ENCODE data around the gene TMTC1.
"Not testable (repeated sequence)": the region's sequence is repeated elsewhere in the genome, so short reads cannot be mapped to it uniquely, and the experiment has no call there.

TMTC1 gene

GRCh38 chr12:29655861-29656260, 127.9 kb downstream of the TMTC1 start:
- H3K4me1 ChIP-seq (ENCODE audit: control insufficient read depth, low read depth, low read length) = no peaks in the 10 kb centered on the region
- no peak overlapping the region for H3K27ac ChIP-seq (ENCODE audit: low read length)
- no peaks in the 10 kb centered on the region for H3K36me3 ChIP-seq (ENCODE audit: control insufficient read depth, low read depth, low read length)
- no peaks in the 10 kb centered on the region for H3K9me3 ChIP-seq (ENCODE audit: control insufficient read depth, low read depth, low read length)
- H3K4me3 ChIP-seq (ENCODE audit: low read length) = no peak overlapping the region
- H3K9ac ChIP-seq (ENCODE audit: low read length) = no peak overlapping the region
- H3K27me3 ChIP-seq (ENCODE audit: control insufficient read depth, insufficient read depth, low read length) = no peaks in the 10 kb centered on the region

- H3K27ac ChIP-seq (ENCODE audit: low read length) = no peak overlapping the region
- no peaks in the 10 kb centered on the region for H3K36me3 ChIP-seq (ENCODE audit: control insufficient read depth, low read depth, low read length)
- H3K4me3 ChIP-seq (ENCODE audit: low read length) = no peak overlapping the region
- H3K9ac ChIP-seq (ENCODE audit: low read length) = no peak overlapping the region
- no peaks in the 10 kb centered on the region for H3K9me3 ChIP-seq (ENCODE audit: control insufficient read depth, low read depth, low read length)
- no peaks in the 10 kb centered on the region for H3K27me3 ChIP-seq (ENCODE audit: control insufficient read depth, insufficient read depth, low read length)
- H3K4me1 ChIP-seq (ENCODE audit: control insufficient read depth, low read depth, low read length) = no peaks in the 10 kb centered on the region
Observed at GRCh38 chr12:29653286-29653685, 130.5 kb downstream of the TMTC1 start.

GRCh38 chr12:29650371-29650770, 133.4 kb downstream of the TMTC1 start:
- Histone ChIP-seq H3K9me3 (ENCODE audit: control insufficient read depth, low read depth, low read length) (no peaks in the 10 kb centered on the region), H3K36me3 (ENCODE audit: control insufficient read depth, low read depth, low read length) (no peaks in the 10 kb centered on the region), H3K27me3 (ENCODE audit: control insufficient read depth, insufficient read depth, low read length) (no peaks in the 10 kb centered on the region), H3K4me1 (ENCODE audit: control insufficient read depth, low read depth, low read length) (no peaks in the 10 kb centered on the region), H3K4me3 (ENCODE audit: low read length) (no peak overlapping the region), H3K9ac (ENCODE audit: low read length) (no peak overlapping the region), H3K27ac (ENCODE audit: low read length) (no peak overlapping the region)

GRCh38 chr12:29649722-29650121, 134.0 kb downstream of the TMTC1 start:
- H3K9ac ChIP-seq (ENCODE audit: low read length) = no peak overlapping the region
- H3K4me1 ChIP-seq (ENCODE audit: control insufficient read depth, low read depth, low read length) = no peaks in the 10 kb centered on the region
- H3K36me3 ChIP-seq (ENCODE audit: control insufficient read depth, low read depth, low read length) = no peaks in the 10 kb centered on the region
- H3K9me3 ChIP-seq (ENCODE audit: control insufficient read depth, low read depth, low read length) = no peaks in the 10 kb centered on the region
- no peak overlapping the region for H3K4me3 ChIP-seq (ENCODE audit: low read length)
- no peak overlapping the region for H3K27ac ChIP-seq (ENCODE audit: low read length)
- no peaks in the 10 kb centered on the region for H3K27me3 ChIP-seq (ENCODE audit: control insufficient read depth, insufficient read depth, low read length)

GRCh38 chr12:29644536-29645162, 139.1 kb downstream of the TMTC1 start:
- Histone ChIP-seq H3K4me1 (ENCODE audit: control insufficient read depth, low read depth, low read length) (peaks cover 4% of the 10 kb centered on the region), H3K27me3 (ENCODE audit: control insufficient read depth, insufficient read depth, low read length) (no peaks in the 10 kb centered on the region), H3K9me3 (ENCODE audit: control insufficient read depth, low read depth, low read length) (no peaks in the 10 kb centered on the region), H3K27ac (ENCODE audit: low read length) (no peak overlapping the region), H3K9ac (ENCODE audit: low read length) (no peak overlapping the region), H3K36me3 (ENCODE audit: control insufficient read depth, low read depth, low read length) (no peaks in the 10 kb centered on the region), H3K4me3 (ENCODE audit: low read length) (no peak overlapping the region)

- no peak overlapping the region for H3K27ac ChIP-seq (ENCODE audit: low read length)
Observed at GRCh38 chr12:29640589-29641345, 143.0 kb downstream of the TMTC1 start.

GRCh38 chr12:29639893-29640495, 143.7 kb downstream of the TMTC1 start:
- Histone ChIP-seq H3K9ac (ENCODE audit: low read length) (no peak overlapping the region), H3K36me3 (ENCODE audit: control insufficient read depth, low read depth, low read length) (no peaks in the 10 kb centered on the region), H3K27me3 (ENCODE audit: control insufficient read depth, insufficient read depth, low read length) (no peaks in the 10 kb centered on the region), H3K4me3 (ENCODE audit: low read length) (no peak overlapping the region), H3K4me1 (ENCODE audit: control insufficient read depth, low read depth, low read length) (peaks cover 10% of the 10 kb centered on the region), H3K9me3 (ENCODE audit: control insufficient read depth, low read depth, low read length) (no peaks in the 10 kb centered on the region), H3K27ac (ENCODE audit: low read length) (no peak overlapping the region)

More at GRCh38 chr12:29640589-29641345, 143.0 kb downstream of the TMTC1 start:
- H3K9ac ChIP-seq (ENCODE audit: low read length) = no peak overlapping the region
- no peaks in the 10 kb centered on the region for H3K27me3 ChIP-seq (ENCODE audit: control insufficient read depth, insufficient read depth, low read length)
- no peaks in the 10 kb centered on the region for H3K36me3 ChIP-seq (ENCODE audit: control insufficient read depth, low read depth, low read length)
- no peaks in the 10 kb centered on the region for H3K9me3 ChIP-seq (ENCODE audit: control insufficient read depth, low read depth, low read length)
- H3K4me1 ChIP-seq (ENCODE audit: control insufficient read depth, low read depth, low read length) = peaks cover 7% of the 10 kb centered on the region
- H3K4me3 ChIP-seq (ENCODE audit: low read length) = no peak overlapping the region

- Histone ChIP-seq H3K4me3 (ENCODE audit: low read length) (no peak overlapping the region), H3K27me3 (ENCODE audit: control insufficient read depth, insufficient read depth, low read length) (no peaks in the 10 kb centered on the region), H3K36me3 (ENCODE audit: control insufficient read depth, low read depth, low read length) (no peaks in the 10 kb centered on the region), H3K9ac (ENCODE audit: low read length) (no peak overlapping the region), H3K9me3 (ENCODE audit: control insufficient read depth, low read depth, low read length) (no peaks in the 10 kb centered on the region), H3K4me1 (ENCODE audit: control insufficient read depth, low read depth, low read length) (peaks cover 16% of the 10 kb centered on the region), H3K27ac (ENCODE audit: low read length) (no peak overlapping the region)
Observed at GRCh38 chr12:29638528-29638927, 145.2 kb downstream of the TMTC1 start.

GRCh38 chr12:29634057-29634456, 149.7 kb downstream of the TMTC1 start:
- H3K9ac ChIP-seq (ENCODE audit: low read length) = no peak overlapping the region
- H3K27me3 ChIP-seq (ENCODE audit: control insufficient read depth, insufficient read depth, low read length) = no peaks in the 10 kb centered on the region
- H3K36me3 ChIP-seq (ENCODE audit: control insufficient read depth, low read depth, low read length) = no peaks in the 10 kb centered on the region
- peaks cover 12% of the 10 kb centered on the region for H3K4me1 ChIP-seq (ENCODE audit: control insufficient read depth, low read depth, low read length)
- no peak overlapping the region for H3K27ac ChIP-seq (ENCODE audit: low read length)
- H3K9me3 ChIP-seq (ENCODE audit: control insufficient read depth, low read depth, low read length) = no peaks in the 10 kb centered on the region
- H3K4me3 ChIP-seq (ENCODE audit: low read length) = no peak overlapping the region

GRCh38 chr12:29630164-29630563, 153.6 kb downstream of the TMTC1 start:
- not testable (repeated sequence) for H3K9ac ChIP-seq (ENCODE audit: low read length); H3K27ac ChIP-seq (ENCODE audit: low read length); H3K27me3 ChIP-seq (ENCODE audit: control insufficient read depth, insufficient read depth, low read length); H3K4me3 ChIP-seq (ENCODE audit: low read length); H3K36me3 ChIP-seq (ENCODE audit: control insufficient read depth, low read depth, low read length); H3K9me3 ChIP-seq (ENCODE audit: control insufficient read depth, low read depth, low read length)
- H3K4me1 ChIP-seq (ENCODE audit: control insufficient read depth, low read depth, low read length) = peaks cover 21% of the 10 kb centered on the region

- Histone ChIP-seq H3K9me3 (ENCODE audit: control insufficient read depth, low read depth, low read length) (no peaks in the 10 kb centered on the region), H3K9ac (ENCODE audit: low read length) (no peak overlapping the region), H3K4me1 (ENCODE audit: control insufficient read depth, low read depth, low read length) (peaks cover 16% of the 10 kb centered on the region), H3K27ac (ENCODE audit: low read length) (no peak overlapping the region), H3K4me3 (ENCODE audit: low read length) (no peak overlapping the region), H3K27me3 (ENCODE audit: control insufficient read depth, insufficient read depth, low read length) (no peaks in the 10 kb centered on the region), H3K36me3 (ENCODE audit: control insufficient read depth, low read depth, low read length) (no peaks in the 10 kb centered on the region)
Observed at GRCh38 chr12:29627221-29627620, 156.5 kb downstream of the TMTC1 start.

Data from iPS-18a (cell line).